GM10847 (cell line): ENCODE data around the gene TENM3.

Experiments used
- POLR2A ChIP-seq: IDR thresholded peaks from 2 replicates; pipeline ENCODE4 v1.6.1; 2011; ENCODE audit not compliant: insufficient read length; ENCODE audit errors: extremely low read depth

The TENM3 gene

DNA sequence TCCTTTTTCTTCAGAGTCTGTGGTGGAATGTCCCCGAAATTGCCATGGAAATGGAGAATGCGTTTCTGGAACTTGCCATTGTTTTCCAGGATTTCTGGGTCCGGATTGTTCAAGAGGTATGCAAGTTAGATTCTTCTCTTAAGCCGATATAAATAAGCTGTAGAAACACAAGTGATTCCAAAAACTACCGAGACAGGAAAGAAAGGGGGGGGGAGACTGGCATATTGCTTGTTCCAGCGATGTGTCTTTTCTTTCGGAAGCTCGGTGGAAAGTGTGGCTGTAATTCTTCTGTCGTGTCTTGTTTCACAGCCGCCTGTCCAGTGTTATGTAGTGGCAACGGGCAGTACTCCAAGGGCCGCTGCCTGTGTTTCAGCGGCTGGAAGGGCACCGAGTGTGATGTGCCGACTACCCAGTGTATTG lies 437.0 kb downstream of the TENM3 start:
- TF ChIP-seq POLR2A = no peak

DNA sequence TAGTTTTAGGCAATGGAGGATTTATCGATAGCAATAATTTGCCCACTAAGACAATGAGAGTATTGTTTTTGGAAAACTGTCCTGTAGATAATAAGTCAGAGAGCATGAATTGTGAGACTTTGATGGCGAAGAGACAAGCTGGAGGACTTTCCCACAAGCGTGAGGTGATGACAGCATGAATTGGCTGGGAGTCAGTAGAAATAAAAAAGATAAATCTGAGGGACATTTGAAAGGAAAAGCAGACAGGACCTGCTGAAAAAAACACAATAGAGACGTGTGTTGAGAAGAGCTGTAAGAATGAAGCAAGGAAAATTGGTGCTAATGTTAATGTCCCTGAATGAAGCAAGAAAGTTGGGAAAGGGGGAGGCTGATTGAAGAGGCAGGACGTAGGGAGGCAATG lies 440.5 kb downstream of the TENM3 start:
- TF ChIP-seq POLR2A = no peak

- no peak for TF ChIP-seq POLR2A
These were observed 441.6 kb downstream of the TENM3 start for GRCh38 chr4:182684796-182685195.

DNA sequence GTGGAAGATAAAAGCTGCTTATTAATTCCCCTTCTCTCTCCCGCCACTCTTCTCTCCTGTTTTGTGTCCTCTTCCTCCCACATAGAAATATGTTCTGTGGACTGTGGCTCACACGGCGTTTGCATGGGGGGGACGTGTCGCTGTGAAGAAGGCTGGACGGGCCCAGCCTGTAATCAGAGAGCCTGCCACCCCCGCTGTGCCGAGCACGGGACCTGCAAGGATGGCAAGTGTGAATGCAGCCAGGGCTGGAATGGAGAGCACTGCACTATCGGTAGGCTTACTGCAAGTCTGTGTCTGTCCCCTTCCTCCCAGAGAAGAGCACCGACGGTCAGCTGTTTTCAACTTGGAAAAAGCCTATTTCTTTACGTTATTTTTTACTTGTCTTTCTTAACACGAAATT lies 444.9 kb downstream of the TENM3 start:
- TF ChIP-seq POLR2A = no peak

GRCh38 chr4:182694551-182694950 lies 451.3 kb downstream of the TENM3 start:
- no peak for TF ChIP-seq POLR2A

DNA sequence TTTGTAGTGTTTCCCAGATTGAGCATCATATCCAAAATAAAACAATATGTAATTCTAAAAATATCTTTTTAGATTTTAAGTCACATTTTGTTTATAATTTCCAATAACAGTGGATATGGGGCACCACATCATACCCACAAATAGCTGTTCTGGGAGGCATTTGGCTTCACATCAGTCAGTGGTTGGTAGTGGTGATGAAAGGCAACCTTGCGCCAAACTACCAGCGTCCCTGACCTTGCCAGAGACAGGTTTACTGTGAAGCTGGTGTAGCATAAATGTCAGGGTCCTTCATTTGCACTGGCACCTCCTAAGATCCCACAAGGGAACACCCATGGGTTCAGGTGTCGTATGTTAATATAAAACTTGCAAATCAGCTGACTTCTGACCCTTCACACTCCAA lies 451.8 kb downstream of the TENM3 start:
- no peak for TF ChIP-seq POLR2A

GRCh38 chr4:182695842-182696241 lies 452.6 kb downstream of the TENM3 start:
- no peak for TF ChIP-seq POLR2A

GRCh38 chr4:182697094-182697493 lies 453.9 kb downstream of the TENM3 start:
- no peak for TF ChIP-seq POLR2A

GRCh38 chr4:182698212-182698611 lies 455.0 kb downstream of the TENM3 start:
- no peak for TF ChIP-seq POLR2A

- no peak for TF ChIP-seq POLR2A
These were observed 456.0 kb downstream of the TENM3 start for GRCh38 chr4:182699201-182699600.

DNA sequence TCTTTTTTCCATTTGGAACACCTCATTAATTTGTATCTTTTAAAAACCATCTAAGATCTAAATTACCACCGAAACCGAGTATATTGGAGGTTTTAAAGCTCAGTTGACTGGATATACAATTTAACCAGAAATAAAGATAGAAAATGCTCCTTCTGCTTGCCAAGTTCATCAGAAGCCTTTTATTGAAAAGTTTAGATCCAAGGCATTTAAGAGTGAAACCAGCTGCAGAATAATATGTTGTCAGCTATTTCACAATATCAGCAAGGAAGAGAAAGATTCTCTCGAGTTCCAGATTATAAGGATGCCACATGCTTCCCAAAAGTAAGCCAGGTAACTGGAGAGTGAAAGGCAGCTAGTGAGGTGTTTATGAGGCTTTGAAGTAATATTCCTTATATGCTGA lies 456.6 kb downstream of the TENM3 start:
- no peak for TF ChIP-seq POLR2A

DNA sequence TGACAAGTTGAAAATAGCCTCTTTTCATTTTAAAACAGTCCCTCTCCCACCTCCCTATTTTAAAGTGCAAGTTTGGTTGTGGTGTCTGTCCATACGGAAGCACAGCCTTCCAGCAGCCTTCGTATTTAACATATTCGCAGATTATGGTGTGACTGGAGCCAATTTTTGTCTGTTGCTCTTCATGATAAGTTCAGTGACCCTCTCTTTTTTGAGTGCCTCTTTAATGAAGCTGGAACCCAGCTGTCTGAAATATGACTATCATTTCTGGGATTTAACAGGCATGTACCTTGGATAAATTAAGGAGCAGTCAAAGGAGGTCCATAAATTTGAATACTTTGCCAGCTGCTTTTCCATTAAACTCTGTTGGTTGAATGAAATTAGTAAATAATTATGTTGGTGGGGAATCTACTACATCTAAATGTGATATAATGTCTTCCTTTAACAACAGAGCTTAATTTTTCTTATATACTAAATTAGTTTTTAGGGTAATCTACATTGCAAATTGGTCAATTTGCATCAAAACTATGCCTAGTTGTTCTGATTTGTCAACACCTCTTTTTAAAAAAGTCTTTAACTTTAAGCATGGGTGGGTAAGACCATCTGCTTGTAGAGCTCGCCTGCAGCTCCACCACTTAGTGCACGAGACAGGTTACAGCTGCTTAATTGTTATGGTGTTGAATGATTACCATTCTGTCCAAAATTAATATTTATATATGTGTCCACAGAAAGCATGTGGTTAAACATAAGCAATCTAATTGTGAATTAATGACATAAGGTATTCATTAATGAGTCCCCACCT lies 457.4 kb downstream of the TENM3 start:
- no peak for TF ChIP-seq POLR2A

GRCh38 chr4:182704077-182704476 lies 460.9 kb downstream of the TENM3 start:
- TF ChIP-seq POLR2A = no peak

DNA sequence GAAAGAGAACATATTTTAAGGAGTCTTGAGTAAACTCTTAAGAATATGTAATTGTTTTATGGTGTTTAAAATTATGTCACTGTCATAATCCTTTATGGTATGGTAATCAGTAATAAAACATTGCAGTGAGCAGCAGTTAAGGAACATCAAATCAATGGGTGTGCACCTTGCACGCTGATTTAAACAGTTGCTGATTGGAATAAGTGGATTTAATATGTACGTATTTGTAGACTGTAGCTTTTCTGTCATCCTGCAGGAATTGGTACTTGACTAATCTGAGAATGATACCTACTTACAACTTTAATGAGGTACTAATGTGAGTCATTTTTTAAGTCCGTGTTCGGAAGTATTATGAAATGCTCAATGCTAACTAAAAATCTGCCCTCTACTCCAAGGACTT lies 461.7 kb downstream of the TENM3 start:
- TF ChIP-seq POLR2A = no peak

DNA sequence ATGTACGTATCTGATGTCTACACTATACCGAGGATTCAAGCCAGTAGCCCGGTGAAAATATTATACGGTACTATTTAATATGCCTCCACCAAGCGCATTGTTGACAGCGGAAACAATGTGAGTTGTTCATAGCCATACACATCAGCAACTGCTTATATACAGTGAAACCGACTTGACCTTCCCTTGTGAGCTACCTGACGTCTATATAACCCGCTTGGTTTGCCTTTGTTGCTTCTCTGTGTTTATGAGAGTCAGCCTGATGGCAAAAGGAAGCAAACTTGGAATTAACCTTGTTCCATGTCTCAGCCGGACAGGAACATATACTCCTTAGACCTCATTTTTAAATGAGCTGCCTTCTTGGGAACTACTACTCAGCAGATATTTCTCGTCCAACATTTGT lies 462.2 kb downstream of the TENM3 start:
- no peak for TF ChIP-seq POLR2A

GRCh38 chr4:182711211-182711610 lies 468.0 kb downstream of the TENM3 start:
- TF ChIP-seq POLR2A = no peak

GRCh38 chr4:182715548-182715947 lies 472.3 kb downstream of the TENM3 start:
- TF ChIP-seq POLR2A = no peak
